ENCODE results near the gene STAMBPL1.

The STAMBPL1 gene

DNA sequence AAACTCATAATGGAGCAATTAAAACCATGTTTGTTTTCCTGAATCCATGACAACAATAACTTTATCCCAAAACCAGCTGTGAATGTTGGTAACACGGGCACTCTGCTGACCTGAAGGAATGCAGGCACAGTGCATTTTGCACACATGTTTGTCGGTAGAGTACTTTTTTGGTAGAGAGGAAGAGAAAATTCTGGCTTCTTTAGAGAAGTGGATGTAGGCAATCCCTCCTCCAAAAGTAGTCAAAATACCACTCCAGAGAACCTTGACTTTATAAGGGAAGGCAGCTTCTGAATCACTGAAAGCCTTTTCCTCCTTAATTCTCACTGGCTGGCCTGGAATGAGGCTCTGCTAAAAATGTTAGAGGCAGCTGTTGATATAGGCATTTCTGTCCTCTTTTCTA is 88.3 kb downstream of the STAMBPL1 start:
- no peak for DNase-seq
- TF ChIP-seq GATA1 (IDR thresholded peaks at IDR 0.05; ENCODE audit: low read depth, low read length) (no peak), POLR2A (IDR thresholded peaks at IDR 0.05; ENCODE audit: low read length) (no peak)

DNA sequence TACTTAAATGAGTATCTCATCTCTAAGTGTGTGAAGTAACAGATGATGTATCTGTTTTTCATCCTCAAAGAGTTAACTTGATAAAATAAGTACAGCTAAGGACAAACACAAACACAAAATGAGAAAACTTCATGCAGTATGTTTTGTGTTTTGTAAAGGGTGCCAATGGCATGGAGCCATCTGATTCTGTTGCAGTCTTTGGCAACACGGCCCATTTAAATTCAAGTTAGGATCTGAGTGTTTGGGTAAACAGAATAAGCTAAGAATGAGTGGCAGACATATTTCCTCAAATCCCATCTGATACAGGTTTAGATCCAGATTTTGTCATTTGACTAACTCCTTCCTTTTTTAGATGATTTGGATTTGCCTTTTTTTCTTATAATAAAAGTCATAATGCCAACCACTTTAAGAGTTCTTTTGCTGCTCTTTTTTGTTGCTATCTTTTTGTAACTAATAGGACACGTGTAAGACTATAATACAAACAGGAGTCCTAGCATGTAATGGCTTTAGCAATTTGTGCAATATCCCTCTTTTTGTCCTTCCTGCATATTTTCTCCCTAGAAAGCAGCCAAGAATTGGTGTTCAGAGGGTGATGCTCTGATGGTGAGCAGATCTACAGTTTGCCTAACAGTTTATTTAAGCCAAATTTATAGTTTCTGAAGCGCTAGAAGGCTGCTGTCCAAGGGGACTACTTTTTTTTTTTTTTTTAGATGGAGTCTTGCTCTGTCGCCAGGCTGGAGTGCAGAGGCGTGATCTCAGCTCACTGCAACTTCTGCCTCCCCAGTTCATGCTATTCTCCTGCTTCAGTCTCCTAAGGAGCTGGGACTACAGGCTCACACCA is 91.4 kb downstream of the STAMBPL1 start:
- no peak for TF ChIP-seq POLR2A (IDR thresholded peaks at IDR 0.05; ENCODE audit: low read length)
- no peak for DNase-seq
